SK-N-SH (cell line): ENCODE measurements around the gene MAPK12. TPM values are rescaled to one million over a fixed set of nuclear protein-coding genes. Genes with fewer than 3 reads are reported as not detected.

Source experiments
- CTCF ChIA-PET: fragments of 300-600, 350-600 bp; formaldehyde crosslinking; extraction: SDS; loops from one replicate; lab custom pipeline; 2021; lab: Yijun Ruan, JAX
- POLR2A ChIA-PET: fragments of 350-600 bp; sonication (Branson Sonifier 250); formaldehyde crosslinking; extraction: SDS; loops from one replicate; lab custom pipeline; 2020; ENCODE audit warnings: antibody characterized with exemption, inconsistent platforms; lab: Yijun Ruan, JAX
- DNase-seq: peaks from one replicate; pipeline ENCODE4 v3.0.0; 2012
- H2AFZ ChIP-seq: fragments of 200-600 bp; sonication (generic); 2 replicates; pipeline ENCODE4 v1.8.1; 2016; ENCODE audit warnings: antibody characterized with exemption, mild to moderate bottlenecking, low read depth
- H3F3A ChIP-seq: fragments of 200-600 bp; sonication (generic); replicated peaks from 2 replicates; pipeline ENCODE3; 2016; ENCODE audit warnings: antibody characterized with exemption, mild to moderate bottlenecking; ENCODE audit not compliant: insufficient read depth
- H3K27ac ChIP-seq, 2 experiments: fragments of 200-500 bp in 1 of 2; fragments of 200-600 bp in 1 of 2; sonication (Bioruptor generic) in 1 of 2; sonication (generic), shearing (Covaris generic) in 1 of 2; 2 replicates each; pipeline versions ENCODE4 v1.5.1 to v1.6.1; 2014 to 2016; ENCODE audit warnings: low read depth in 2 of 2, inconsistent platforms in 1 of 2, low read length in 1 of 2, mild to moderate bottlenecking in 1 of 2, mixed read lengths in 1 of 2
- H3K27me3 ChIP-seq: fragments of 200-600 bp; sonication (generic), shearing (Covaris generic); 2 replicates; pipeline ENCODE4 v1.6.1; 2016; ENCODE audit warnings: mixed run types; ENCODE audit not compliant: insufficient read depth
- H3K36me3 ChIP-seq, 2 experiments: fragments of 200-500 bp in 1 of 2; fragments of 200-600 bp in 1 of 2; sonication (Bioruptor generic) in 1 of 2; sonication (generic) in 1 of 2; replicated peaks in 1 of 2; 2 replicates each; pipeline versions ENCODE3 to v1.5.1; 2014 to 2016; ENCODE audit warnings: low read length in 1 of 2, mild to moderate bottlenecking in 1 of 2; ENCODE audit not compliant: insufficient read depth in 2 of 2, control insufficient read depth in 1 of 2
- H3K4me1 ChIP-seq, 2 experiments: fragments of 200-500 bp in 1 of 2; fragments of 200-600 bp in 1 of 2; sonication (Bioruptor generic) in 1 of 2; sonication (generic), shearing (Covaris generic) in 1 of 2; 2 replicates each; pipeline versions ENCODE4 v1.5.1 to v1.6.1; 2014 to 2016; ENCODE audit warnings: low read depth in 1 of 2, low read length in 1 of 2, mixed run types in 1 of 2; ENCODE audit not compliant: insufficient read depth in 2 of 2, control insufficient read depth in 1 of 2
- H3K4me2 ChIP-seq: fragments of 200-600 bp; sonication (generic), shearing (Covaris generic); 2 replicates; pipeline ENCODE4 v1.6.1; 2017; ENCODE audit warnings: mixed run types
- H3K4me3 ChIP-seq, 2 experiments: fragments of 200-500 bp in 1 of 2; fragments of 200-600 bp in 1 of 2; sonication (Bioruptor generic) in 1 of 2; sonication (generic), shearing (Covaris generic) in 1 of 2; 2 replicates each; pipeline versions ENCODE4 v1.5.1 to v1.8.1; 2014 to 2016; ENCODE audit warnings: low read depth in 2 of 2, inconsistent platforms in 1 of 2, low read length in 1 of 2, mild to moderate bottlenecking in 1 of 2, mixed read lengths in 1 of 2, moderate library complexity in 1 of 2
- H3K79me2 ChIP-seq: fragments of 200-600 bp; sonication (generic); 2 replicates; pipeline ENCODE4 v1.8.1; 2017; ENCODE audit warnings: mild to moderate bottlenecking; ENCODE audit not compliant: insufficient read depth
- H3K9ac ChIP-seq: fragments of 200-600 bp; sonication (generic); 2 replicates; pipeline ENCODE4 v1.6.1; 2017; ENCODE audit warnings: mixed run types
- H3K9me2 ChIP-seq: fragments of 200-600 bp; sonication (generic); 2 replicates; pipeline ENCODE4 v1.6.1; 2017; ENCODE audit warnings: mixed run types
- H3K9me3 ChIP-seq: fragments of 200-600 bp; sonication (generic); 2 replicates; pipeline ENCODE4 v1.6.1; 2017; ENCODE audit warnings: mixed run types, mild to moderate bottlenecking, moderate library complexity
- H4K20me1 ChIP-seq: fragments of 200-600 bp; sonication (generic); 2 replicates; pipeline ENCODE4 v1.6.1; 2017; ENCODE audit warnings: mild to moderate bottlenecking, mixed run types; ENCODE audit not compliant: insufficient read depth
- EP300 ChIP-seq, 2 experiments: IDR thresholded peaks; 2 replicates each; pipeline versions ENCODE4 v1.4.0 to v1.6.1; 2012; ENCODE audit warnings: borderline replicate concordance in 1 of 2, low read depth in 1 of 2, low read length in 1 of 2
- FOSL2 ChIP-seq: IDR thresholded peaks from 2 replicates; pipeline ENCODE4 v1.4.0; 2012; ENCODE audit warnings: low read depth, mild to moderate bottlenecking, moderate library complexity, borderline replicate concordance
- FOXJ3 ChIP-seq: sonication (generic); formaldehyde crosslinking; IDR thresholded peaks from 2 replicates; pipeline ENCODE4 v1.5.1; 2020; ENCODE audit warnings: mild to moderate bottlenecking, missing genetic modification reagents
- FOXM1 ChIP-seq: IDR thresholded peaks from 2 replicates; pipeline ENCODE4 v1.4.0; 2012; ENCODE audit warnings: low read depth, mild to moderate bottlenecking
- GABPA ChIP-seq: IDR thresholded peaks from 2 replicates; pipeline ENCODE4 v1.4.0; 2012; ENCODE audit warnings: low read depth, mild to moderate bottlenecking
- JUND ChIP-seq: IDR thresholded peaks from 2 replicates; pipeline ENCODE4 v1.4.0; 2012
- MAX ChIP-seq: IDR thresholded peaks from 2 replicates; pipeline ENCODE4 v1.4.0; 2012; ENCODE audit warnings: low read depth
- MEF2A ChIP-seq: IDR thresholded peaks from 2 replicates; pipeline ENCODE4 v1.4.0; 2012; ENCODE audit warnings: low read depth, borderline replicate concordance
- MXI1 ChIP-seq: IDR thresholded peaks from 2 replicates; pipeline ENCODE4 v1.6.1; 2012; ENCODE audit warnings: mild to moderate bottlenecking, low read depth, low read length, improper control_type of control experiment
- NFIC ChIP-seq: IDR thresholded peaks from 2 replicates; pipeline ENCODE4 v1.4.0; 2012; ENCODE audit warnings: borderline replicate concordance
- POLR2AphosphoS5 ChIP-seq: IDR thresholded peaks from 2 replicates; pipeline ENCODE4 v1.6.1; 2012; ENCODE audit warnings: low read depth, low read length
- RCOR1 ChIP-seq: fragments of 150-350 bp; IDR thresholded peaks from 2 replicates; pipeline ENCODE4 v1.6.1; 2017; ENCODE audit warnings: antibody characterized with exemption, low read length
- TAF1 ChIP-seq: IDR thresholded peaks from 2 replicates; pipeline ENCODE4 v1.6.1; 2012; ENCODE audit warnings: low read depth, mild to moderate bottlenecking, low read length, moderate library complexity, borderline replicate concordance
- USF1 ChIP-seq: IDR thresholded peaks from 2 replicates; pipeline ENCODE4 v1.4.0; 2012; ENCODE audit warnings: low read depth, borderline replicate concordance
- WGBS: methylation state at CpG from one replicate; pipeline ENCODE4 v1.1.6; 2017; ENCODE audit warnings: low lambda C conversion rate; 5-methylcytosine and 5-hydroxymethylcytosine counted together
- polyA plus RNA-seq, 3 experiments: library from polyadenylated mRNA; depleted of rRNA; stranded (reverse); fragments of >200 nt; gene quantifications; 2 replicates each; pipeline ENCODE4 v1.2.3, GENCODE V29; 2012
- TF ChIP-seq, protein P1 (sequence below): IDR thresholded peaks from 2 replicates; pipeline ENCODE4 v1.6.1; 2012; ENCODE audit warnings: mild to moderate bottlenecking, low read depth, low read length, moderate library complexity
- TF ChIP-seq, protein P2 (sequence below): fragments of 150-350 bp; IDR thresholded peaks from 2 replicates; pipeline ENCODE4 v1.6.1; 2016; ENCODE audit warnings: mild to moderate bottlenecking, low read depth, low read length
- TF ChIP-seq, protein P3 (sequence below): fragments of 200-600 bp; sonication (generic); IDR thresholded peaks from 2 replicates; pipeline ENCODE4 v1.6.1; 2017; ENCODE audit warnings: antibody characterized with exemption, mild to moderate bottlenecking, moderate library complexity

MAPK12 gene
- polyA plus RNA-seq, 1 of the 3 experiments (the other 2 are of a cell fraction), result 118 TPM

DNA sequence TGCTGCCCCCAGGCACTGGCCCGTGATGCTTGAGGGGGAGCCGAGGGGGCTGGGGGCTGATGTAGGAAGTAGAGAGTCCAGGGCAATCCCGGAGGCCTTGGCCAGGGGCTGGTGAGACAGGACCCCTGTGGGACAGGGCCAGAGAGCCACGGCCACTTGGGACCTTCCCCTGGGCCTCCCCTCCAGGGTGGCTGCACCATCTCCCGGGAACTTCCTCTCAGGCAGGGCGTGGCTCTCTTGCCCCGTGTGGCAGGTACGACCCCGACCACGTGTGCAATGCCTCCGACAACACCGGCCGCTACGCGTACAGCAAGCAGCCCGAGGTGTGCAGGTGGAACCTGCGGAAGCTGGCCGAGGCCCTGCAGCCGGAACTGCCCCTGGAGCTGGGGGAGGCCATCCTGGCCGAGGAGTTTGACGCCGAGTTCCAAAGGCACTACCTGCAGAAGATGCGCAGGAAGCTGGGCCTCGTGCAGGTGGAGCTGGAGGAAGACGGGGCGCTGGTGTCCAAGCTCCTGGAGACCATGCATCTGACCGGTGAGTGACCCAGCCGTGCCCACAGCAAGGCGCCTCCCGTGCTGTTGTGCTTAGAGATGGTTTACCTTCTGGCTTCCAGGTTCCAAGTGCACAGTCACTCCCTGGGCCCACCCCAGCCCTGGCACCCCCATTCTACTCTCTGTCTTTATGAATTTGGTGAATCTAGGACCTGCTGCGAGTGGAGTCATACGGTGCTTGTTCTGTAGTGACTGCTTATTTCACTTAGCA, 50.9 kb downstream of the MAPK12 start:
- Histone ChIP-seq H3K9me2 (no peaks in the 10 kb centered on the region), H3K4me1 (peaks cover 0 to 9% of the 10 kb centered on the region in 2 experiments; a peak in 1 of 4 replicates), H3K27me3 (no peaks in the 10 kb centered on the region), H2AFZ (no peak overlapping the region), H3K4me2 (no peak overlapping the region), H3F3A (peaks cover 14% of the 10 kb centered on the region), H3K4me3 (no peak overlapping the region), H4K20me1 (0 out of 2 replicates have a peak, but pooled peaks cover 16% of the 10 kb centered on the region), H3K79me2 (peaks cover 32% of the 10 kb centered on the region), H3K9me3 (no peaks in the 10 kb centered on the region), H3K27ac (no peak overlapping the region), H3K36me3 (peaks cover 41 to 47% of the 10 kb centered on the region in 2 experiments), H3K9ac (no peak overlapping the region)
- POLR2A ChIA-PET, result no interaction called here
- CTCF ChIA-PET, result interaction anchor here (1.0 to 1.9 kb wide), 7 partner anchors 8 to 131 kb away, joined by 3 to 16 read pairs (median 5); no protein-coding TSS in a partner anchor
- no peak for DNase-seq
- WGBS, result 95% methylated on average over 2 of the region's 32 CpGs
- TF ChIP-seq, protein P1, sequence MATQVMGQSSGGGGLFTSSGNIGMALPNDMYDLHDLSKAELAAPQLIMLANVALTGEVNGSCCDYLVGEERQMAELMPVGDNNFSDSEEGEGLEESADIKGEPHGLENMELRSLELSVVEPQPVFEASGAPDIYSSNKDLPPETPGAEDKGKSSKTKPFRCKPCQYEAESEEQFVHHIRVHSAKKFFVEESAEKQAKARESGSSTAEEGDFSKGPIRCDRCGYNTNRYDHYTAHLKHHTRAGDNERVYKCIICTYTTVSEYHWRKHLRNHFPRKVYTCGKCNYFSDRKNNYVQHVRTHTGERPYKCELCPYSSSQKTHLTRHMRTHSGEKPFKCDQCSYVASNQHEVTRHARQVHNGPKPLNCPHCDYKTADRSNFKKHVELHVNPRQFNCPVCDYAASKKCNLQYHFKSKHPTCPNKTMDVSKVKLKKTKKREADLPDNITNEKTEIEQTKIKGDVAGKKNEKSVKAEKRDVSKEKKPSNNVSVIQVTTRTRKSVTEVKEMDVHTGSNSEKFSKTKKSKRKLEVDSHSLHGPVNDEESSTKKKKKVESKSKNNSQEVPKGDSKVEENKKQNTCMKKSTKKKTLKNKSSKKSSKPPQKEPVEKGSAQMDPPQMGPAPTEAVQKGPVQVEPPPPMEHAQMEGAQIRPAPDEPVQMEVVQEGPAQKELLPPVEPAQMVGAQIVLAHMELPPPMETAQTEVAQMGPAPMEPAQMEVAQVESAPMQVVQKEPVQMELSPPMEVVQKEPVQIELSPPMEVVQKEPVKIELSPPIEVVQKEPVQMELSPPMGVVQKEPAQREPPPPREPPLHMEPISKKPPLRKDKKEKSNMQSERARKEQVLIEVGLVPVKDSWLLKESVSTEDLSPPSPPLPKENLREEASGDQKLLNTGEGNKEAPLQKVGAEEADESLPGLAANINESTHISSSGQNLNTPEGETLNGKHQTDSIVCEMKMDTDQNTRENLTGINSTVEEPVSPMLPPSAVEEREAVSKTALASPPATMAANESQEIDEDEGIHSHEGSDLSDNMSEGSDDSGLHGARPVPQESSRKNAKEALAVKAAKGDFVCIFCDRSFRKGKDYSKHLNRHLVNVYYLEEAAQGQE, result no peak
- TF ChIP-seq TAF1, result no peak
- TF ChIP-seq RCOR1, result no peak
- TF ChIP-seq, protein P2, sequence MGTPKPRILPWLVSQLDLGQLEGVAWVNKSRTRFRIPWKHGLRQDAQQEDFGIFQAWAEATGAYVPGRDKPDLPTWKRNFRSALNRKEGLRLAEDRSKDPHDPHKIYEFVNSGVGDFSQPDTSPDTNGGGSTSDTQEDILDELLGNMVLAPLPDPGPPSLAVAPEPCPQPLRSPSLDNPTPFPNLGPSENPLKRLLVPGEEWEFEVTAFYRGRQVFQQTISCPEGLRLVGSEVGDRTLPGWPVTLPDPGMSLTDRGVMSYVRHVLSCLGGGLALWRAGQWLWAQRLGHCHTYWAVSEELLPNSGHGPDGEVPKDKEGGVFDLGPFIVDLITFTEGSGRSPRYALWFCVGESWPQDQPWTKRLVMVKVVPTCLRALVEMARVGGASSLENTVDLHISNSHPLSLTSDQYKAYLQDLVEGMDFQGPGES, result no peak
- TF ChIP-seq MAX, result no peak
- TF ChIP-seq NFIC, result no peak

- no peak overlapping the region; a peak in 1 of 4 replicates for H3K4me3 ChIP-seq
- no peaks in the 10 kb centered on the region for H3K9me3 ChIP-seq
- H4K20me1 ChIP-seq, result 0 out of 2 replicates have a peak, but pooled peaks cover 16% of the 10 kb centered on the region
- ChIA-PET CTCF (interaction anchor here (1.0 to 1.6 kb wide), 2 partner anchors 8 to 132 kb away, joined by 4 to 5 read pairs; no protein-coding TSS in a partner anchor), POLR2A (no interaction called here)
- no peak overlapping the region for H3K4me2 ChIP-seq
- H3K9me2 ChIP-seq, result no peaks in the 10 kb centered on the region
- peaks cover 0 to 2% of the 10 kb centered on the region in 2 experiments; a peak in 1 of 4 replicates for H3K4me1 ChIP-seq
- peak; percentile 87 for DNase-seq
- no peaks in the 10 kb centered on the region for H3K27me3 ChIP-seq
- H3K9ac ChIP-seq, result no peak overlapping the region
- peaks cover 14% of the 10 kb centered on the region for H3F3A ChIP-seq
- peaks cover 32% of the 10 kb centered on the region for H3K79me2 ChIP-seq
- H2AFZ ChIP-seq, result no peak overlapping the region
- H3K27ac ChIP-seq, result no peak overlapping the region
- WGBS, result 39% methylated on average over 9 of the region's 20 CpGs
- H3K36me3 ChIP-seq, result peaks cover 44% of the 10 kb centered on the region in 2 experiments
- no peak for TF ChIP-seq JUND
- TF ChIP-seq MXI1, result no peak
- TF ChIP-seq MEF2A, result no peak
- TF ChIP-seq, protein P2, result no peak
- TF ChIP-seq FOXJ3 (CRISPR knock-in tag), result no peak
- no peak for TF ChIP-seq EP300 (IDR thresholded peaks at IDR 0.05; ENCODE audit: borderline replicate concordance in 1 of 2, low read depth in 1 of 2, low read length in 1 of 2)
- TF ChIP-seq FOSL2, result no peak
- no peak for TF ChIP-seq RCOR1
- TF ChIP-seq POLR2AphosphoS5, result no peak; the same call in 1 of the 2 replicates
- TF ChIP-seq, protein P3, sequence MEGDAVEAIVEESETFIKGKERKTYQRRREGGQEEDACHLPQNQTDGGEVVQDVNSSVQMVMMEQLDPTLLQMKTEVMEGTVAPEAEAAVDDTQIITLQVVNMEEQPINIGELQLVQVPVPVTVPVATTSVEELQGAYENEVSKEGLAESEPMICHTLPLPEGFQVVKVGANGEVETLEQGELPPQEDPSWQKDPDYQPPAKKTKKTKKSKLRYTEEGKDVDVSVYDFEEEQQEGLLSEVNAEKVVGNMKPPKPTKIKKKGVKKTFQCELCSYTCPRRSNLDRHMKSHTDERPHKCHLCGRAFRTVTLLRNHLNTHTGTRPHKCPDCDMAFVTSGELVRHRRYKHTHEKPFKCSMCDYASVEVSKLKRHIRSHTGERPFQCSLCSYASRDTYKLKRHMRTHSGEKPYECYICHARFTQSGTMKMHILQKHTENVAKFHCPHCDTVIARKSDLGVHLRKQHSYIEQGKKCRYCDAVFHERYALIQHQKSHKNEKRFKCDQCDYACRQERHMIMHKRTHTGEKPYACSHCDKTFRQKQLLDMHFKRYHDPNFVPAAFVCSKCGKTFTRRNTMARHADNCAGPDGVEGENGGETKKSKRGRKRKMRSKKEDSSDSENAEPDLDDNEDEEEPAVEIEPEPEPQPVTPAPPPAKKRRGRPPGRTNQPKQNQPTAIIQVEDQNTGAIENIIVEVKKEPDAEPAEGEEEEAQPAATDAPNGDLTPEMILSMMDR, result peak; percentile 84
- no peak for TF ChIP-seq USF1
- TF ChIP-seq FOXM1, result no peak
- no peak for TF ChIP-seq GABPA
These were observed 51.6 kb downstream of the MAPK12 start for GRCh38 chr22:50209893-50210292.
